NCI-H1694 (cell line): Measurements from ENCODE around the gene LDLRAP1.
"Not testable (repeated sequence)": the region's sequence is repeated elsewhere in the genome, so short reads cannot be mapped to it uniquely, and the experiment has no call there.

ENCODE experiments used
- DNase-seq: peaks from one replicate; lab custom pipeline; 2025; lab: John Stamatoyannopoulos, UW

Gene LDLRAP1

GRCh38 chr1:25543425-25544242, at the start of gene LDLRAP1:
Gene LDLRAP1 (plus strand): TSS chr1:25543606. CDS start chr1:25543699, 93 bp downstream.
- DNase-seq: no peak

GRCh38 chr1:25494952-25495351, 48.5 kb upstream of the LDLRAP1 start:
- no peak for DNase-seq

GRCh38 chr1:25500694-25501093, 42.7 kb upstream of the LDLRAP1 start:
- no peak for DNase-seq

- DNase-seq: no peak
These were observed 42.0 kb upstream of the LDLRAP1 start for GRCh38 chr1:25501235-25502058.

GRCh38 chr1:25502957-25503356, 40.4 kb upstream of the LDLRAP1 start:
- no peak for DNase-seq

- DNase-seq: no peak
These were observed 39.6 kb upstream of the LDLRAP1 start for GRCh38 chr1:25503551-25504426.

GRCh38 chr1:25504706-25505595, 38.5 kb upstream of the LDLRAP1 start:
- DNase-seq: no peak

- no peak for DNase-seq
These were observed 37.6 kb upstream of the LDLRAP1 start for GRCh38 chr1:25505656-25506385.

- not testable (repeated sequence) for DNase-seq
These were observed 36.6 kb upstream of the LDLRAP1 start for GRCh38 chr1:25506566-25507463.

- DNase-seq: no peak
These were observed 29.7 kb upstream of the LDLRAP1 start for GRCh38 chr1:25513666-25514065.

GRCh38 chr1:25515033-25515432, 28.4 kb upstream of the LDLRAP1 start:
- DNase-seq: no peak

- DNase-seq: no peak
These were observed 26.7 kb upstream of the LDLRAP1 start for GRCh38 chr1:25516686-25517085.

- DNase-seq: no peak
These were observed 25.7 kb upstream of the LDLRAP1 start for GRCh38 chr1:25517476-25518394.

GRCh38 chr1:25519624-25520023, 23.8 kb upstream of the LDLRAP1 start:
- no peak for DNase-seq

GRCh38 chr1:25520446-25521061, 22.9 kb upstream of the LDLRAP1 start:
- peak; percentile 47 for DNase-seq

- no peak for DNase-seq
These were observed 21.3 kb upstream of the LDLRAP1 start for GRCh38 chr1:25522031-25522655.

- no peak for DNase-seq
These were observed 19.9 kb upstream of the LDLRAP1 start for GRCh38 chr1:25523542-25523941.
